ENCODE measurements around the gene LEP.

Gene LEP

DNA sequence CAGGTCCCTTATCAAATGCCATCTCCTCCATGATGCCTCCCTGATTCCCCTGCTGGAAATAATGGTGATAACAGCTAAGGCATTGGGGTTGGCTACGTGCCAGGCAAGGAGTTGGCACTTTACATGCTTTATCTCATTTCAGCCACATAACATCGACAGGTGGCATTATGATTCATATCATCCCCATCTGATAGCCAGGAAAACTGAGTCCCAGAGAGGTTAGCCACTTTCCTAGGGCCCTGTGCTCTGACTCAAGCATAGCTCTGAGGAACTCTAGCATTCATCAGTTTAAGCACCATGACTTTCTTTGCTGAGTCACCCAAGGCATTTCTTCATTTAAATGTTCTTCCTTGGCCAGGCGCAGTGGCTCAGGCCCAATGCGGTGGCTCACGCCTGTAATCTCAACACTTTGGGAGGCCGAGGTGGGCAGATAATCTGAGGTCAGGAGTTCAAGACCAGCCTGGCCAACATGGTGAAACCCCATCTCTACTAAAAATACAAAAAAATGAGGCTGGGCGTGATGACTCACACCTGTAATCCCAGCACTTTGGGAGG lies 6.6 kb downstream of the LEP start:
- Mint-ChIP-seq H3K27me3 (peaks cover 20% of the 10 kb centered on the region), H3K4me3 (no peak overlapping the region), H3K27ac (no peak overlapping the region), H3K4me1 (ENCODE audit: low read depth) (no peaks in the 10 kb centered on the region), H3K9me3 (no peaks in the 10 kb centered on the region), H3K36me3 (ENCODE audit: low read depth) (no peaks in the 10 kb centered on the region)
- DNase-seq: no peak

DNA sequence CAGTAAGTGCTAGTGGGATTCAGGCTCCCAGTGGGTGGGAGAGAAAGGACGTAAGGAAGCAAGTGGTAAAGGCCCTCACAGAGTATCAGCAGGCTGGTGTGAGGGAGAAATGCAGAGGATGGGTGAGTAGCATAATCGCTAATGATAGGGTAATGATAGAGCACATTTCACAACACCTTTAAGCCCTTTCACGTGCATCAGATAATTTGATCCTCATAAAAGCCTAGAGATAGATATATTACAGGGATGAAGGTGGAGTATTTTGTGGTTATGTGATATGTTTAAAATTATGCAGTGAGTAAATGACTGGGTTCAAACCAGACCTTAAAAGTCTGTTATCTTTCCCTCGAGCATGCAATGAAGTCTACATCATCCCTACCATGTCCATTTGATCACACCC lies 10.3 kb downstream of the LEP start:
- H3K4me1 Mint-ChIP-seq (ENCODE audit: low read depth): no peaks in the 10 kb centered on the region
- H3K4me3 Mint-ChIP-seq: no peak overlapping the region
- no peak for DNase-seq
- peaks cover 8% of the 10 kb centered on the region for H3K27me3 Mint-ChIP-seq
- no peaks in the 10 kb centered on the region for H3K9me3 Mint-ChIP-seq
- H3K36me3 Mint-ChIP-seq (ENCODE audit: low read depth): no peaks in the 10 kb centered on the region
- H3K27ac Mint-ChIP-seq: no peak overlapping the region

DNA sequence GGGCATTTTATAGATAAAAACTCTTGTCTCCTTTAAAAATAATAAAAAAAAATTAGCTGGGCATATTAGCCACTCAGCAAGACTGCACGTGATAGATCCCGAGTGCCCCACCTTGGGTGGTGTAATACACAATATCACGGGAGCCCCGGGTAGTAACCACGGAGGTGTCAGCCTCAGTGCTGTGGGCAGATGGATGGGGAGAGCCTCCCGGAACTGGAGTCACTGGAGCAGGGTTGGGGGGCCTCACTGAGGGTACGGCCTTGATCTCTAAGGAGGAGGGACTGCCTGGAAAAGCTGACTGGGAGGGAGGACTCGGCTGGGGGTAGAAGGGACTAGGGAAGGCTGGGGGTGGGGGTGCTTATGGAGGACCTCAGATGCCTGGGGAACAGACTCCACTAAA lies 12.6 kb downstream of the LEP start:
- no peak for DNase-seq
- no peaks in the 10 kb centered on the region for H3K36me3 Mint-ChIP-seq (ENCODE audit: low read depth)
- no peaks in the 10 kb centered on the region for H3K9me3 Mint-ChIP-seq
- H3K27me3 Mint-ChIP-seq: peaks cover 6% of the 10 kb centered on the region
- no peak overlapping the region for H3K4me3 Mint-ChIP-seq
- H3K4me1 Mint-ChIP-seq (ENCODE audit: low read depth): no peaks in the 10 kb centered on the region
- H3K27ac Mint-ChIP-seq: no peak overlapping the region

DNA sequence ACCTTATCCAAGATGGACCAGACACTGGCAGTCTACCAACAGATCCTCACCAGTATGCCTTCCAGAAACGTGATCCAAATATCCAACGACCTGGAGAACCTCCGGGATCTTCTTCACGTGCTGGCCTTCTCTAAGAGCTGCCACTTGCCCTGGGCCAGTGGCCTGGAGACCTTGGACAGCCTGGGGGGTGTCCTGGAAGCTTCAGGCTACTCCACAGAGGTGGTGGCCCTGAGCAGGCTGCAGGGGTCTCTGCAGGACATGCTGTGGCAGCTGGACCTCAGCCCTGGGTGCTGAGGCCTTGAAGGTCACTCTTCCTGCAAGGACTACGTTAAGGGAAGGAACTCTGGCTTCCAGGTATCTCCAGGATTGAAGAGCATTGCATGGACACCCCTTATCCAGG lies 13.4 kb downstream of the LEP start:
- H3K4me1 Mint-ChIP-seq (ENCODE audit: low read depth): no peaks in the 10 kb centered on the region
- H3K4me3 Mint-ChIP-seq: no peak overlapping the region
- no peaks in the 10 kb centered on the region for H3K36me3 Mint-ChIP-seq (ENCODE audit: low read depth)
- no peak overlapping the region for H3K27ac Mint-ChIP-seq
- DNase-seq: no peak
- peaks cover 3% of the 10 kb centered on the region for H3K27me3 Mint-ChIP-seq
- no peaks in the 10 kb centered on the region for H3K9me3 Mint-ChIP-seq

DNA sequence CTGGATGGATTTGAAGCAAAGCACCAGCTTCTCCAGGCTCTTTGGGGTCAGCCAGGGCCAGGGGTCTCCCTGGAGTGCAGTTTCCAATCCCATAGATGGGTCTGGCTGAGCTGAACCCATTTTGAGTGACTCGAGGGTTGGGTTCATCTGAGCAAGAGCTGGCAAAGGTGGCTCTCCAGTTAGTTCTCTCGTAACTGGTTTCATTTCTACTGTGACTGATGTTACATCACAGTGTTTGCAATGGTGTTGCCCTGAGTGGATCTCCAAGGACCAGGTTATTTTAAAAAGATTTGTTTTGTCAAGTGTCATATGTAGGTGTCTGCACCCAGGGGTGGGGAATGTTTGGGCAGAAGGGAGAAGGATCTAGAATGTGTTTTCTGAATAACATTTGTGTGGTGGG lies 14.2 kb downstream of the LEP start:
- H3K36me3 Mint-ChIP-seq (ENCODE audit: low read depth): no peaks in the 10 kb centered on the region
- DNase-seq: no peak
- H3K9me3 Mint-ChIP-seq: no peaks in the 10 kb centered on the region
- no peak overlapping the region for H3K27ac Mint-ChIP-seq
- H3K4me1 Mint-ChIP-seq (ENCODE audit: low read depth): no peaks in the 10 kb centered on the region
- peaks cover 3% of the 10 kb centered on the region for H3K27me3 Mint-ChIP-seq
- H3K4me3 Mint-ChIP-seq: no peak overlapping the region

DNA sequence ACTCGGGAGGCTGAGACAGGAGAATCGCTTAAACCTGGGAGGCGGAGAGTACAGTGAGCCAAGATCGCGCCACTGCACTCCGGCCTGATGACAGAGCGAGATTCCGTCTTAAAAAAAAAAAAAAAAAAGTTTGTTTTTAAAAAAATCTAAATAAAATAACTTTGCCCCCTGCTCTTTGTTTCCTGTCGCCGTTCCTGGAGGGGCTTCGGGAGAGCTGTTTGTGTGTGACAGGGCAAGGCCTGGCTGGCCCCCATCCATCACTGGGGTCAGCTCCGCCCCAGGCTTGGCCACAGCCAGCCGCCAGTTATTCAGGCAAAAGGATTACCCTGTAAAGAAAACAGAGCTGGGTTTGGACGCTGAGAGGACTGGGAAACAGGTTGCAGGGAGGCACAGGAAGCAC lies 16.4 kb downstream of the LEP start:
- DNase-seq: no peak
- Mint-ChIP-seq H3K4me3 (no peak overlapping the region), H3K36me3 (ENCODE audit: low read depth) (no peaks in the 10 kb centered on the region)

DNA sequence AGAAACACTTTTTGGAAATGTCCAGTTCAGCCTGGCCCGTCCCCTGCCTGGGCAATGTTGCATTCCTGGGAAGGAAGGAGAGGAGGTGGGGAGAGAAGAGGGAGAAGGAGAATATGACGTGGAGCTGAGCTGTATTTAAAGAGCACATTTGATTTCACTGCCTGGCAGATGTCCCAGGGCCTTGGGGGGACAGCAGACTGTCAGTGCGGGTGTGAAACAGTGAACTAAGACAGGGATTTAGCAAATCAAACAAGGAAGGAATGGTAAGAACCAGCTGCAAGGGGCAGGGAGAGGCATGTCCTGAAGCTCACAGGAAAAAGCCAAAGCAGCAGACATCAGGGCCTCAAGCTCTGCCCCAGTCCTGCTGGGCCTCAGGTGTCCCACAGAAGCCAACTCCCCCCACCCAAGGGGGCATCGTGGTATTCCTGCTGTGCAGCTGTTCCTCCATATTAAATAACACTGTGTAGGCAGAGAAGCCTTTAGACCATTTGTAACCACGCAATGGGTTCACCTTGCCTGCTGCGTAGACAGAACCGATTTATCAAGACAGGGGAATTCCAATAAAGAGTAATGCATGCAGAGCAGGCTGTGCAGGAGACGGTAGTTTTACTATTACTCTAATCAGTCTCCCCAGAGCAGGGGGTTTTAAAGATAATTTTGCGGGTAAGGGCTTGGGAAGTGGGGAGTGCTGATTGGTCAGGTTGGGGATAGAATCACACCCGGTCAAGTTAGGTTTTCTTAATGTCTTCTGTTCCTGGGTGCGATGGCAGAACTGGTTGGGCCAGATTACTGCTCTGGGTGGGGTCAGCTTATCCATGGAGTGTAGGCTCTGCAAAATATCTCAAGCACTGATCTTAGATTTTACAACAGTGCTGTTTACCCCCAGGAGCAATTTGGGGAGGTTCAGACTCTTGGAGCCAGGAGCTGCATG lies 18.3 kb downstream of the LEP start:
- H3K4me3 Mint-ChIP-seq: no peak overlapping the region
- H3K9me3 Mint-ChIP-seq: no peaks in the 10 kb centered on the region
- no peaks in the 10 kb centered on the region for H3K4me1 Mint-ChIP-seq (ENCODE audit: low read depth)
- H3K27ac Mint-ChIP-seq: no peak overlapping the region
- no peak for DNase-seq
- H3K27me3 Mint-ChIP-seq: peaks cover 3% of the 10 kb centered on the region
- H3K36me3 Mint-ChIP-seq (ENCODE audit: low read depth): no peaks in the 10 kb centered on the region

More for the DNA sequence above, 16.4 kb downstream of the LEP start:
- no peaks in the 10 kb centered on the region for H3K9me3 Mint-ChIP-seq
- H3K27ac Mint-ChIP-seq: no peak overlapping the region
- H3K4me1 Mint-ChIP-seq (ENCODE audit: low read depth): no peaks in the 10 kb centered on the region
- H3K27me3 Mint-ChIP-seq: peaks cover 3% of the 10 kb centered on the region

DNA sequence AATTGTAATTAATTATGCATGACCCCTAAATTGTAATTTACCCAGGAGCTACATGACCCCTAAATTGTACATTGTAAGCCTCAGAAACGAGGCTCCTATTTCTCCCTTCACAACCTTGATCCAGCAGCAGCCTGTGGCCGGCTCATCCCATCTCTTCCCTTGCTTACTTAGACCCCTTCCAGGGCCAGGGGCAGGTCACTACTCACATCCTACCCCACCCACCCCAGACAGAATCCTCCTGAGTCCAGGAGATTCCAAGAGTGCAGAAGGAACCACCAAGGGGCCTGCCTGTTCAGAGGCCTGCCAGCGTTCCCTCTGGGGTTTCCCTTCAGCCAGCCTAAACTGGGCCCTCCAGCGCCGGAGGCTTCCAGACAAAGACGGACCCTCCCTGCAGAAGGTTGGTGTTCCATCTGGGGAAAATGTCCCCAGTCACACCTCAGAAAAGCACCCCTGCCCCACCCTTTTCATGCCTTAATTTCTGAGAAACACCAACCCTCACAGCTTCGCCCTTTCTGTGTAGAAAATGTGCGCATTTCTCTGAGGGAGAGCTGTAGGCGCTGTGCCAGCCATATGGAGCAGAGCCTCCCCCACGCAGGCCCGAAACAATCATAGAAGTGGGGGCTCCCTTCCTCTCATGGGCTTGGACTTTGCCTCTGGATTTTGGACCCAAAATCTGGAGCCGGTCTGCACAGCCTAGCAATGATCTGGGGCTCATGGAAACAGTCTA lies 19.2 kb downstream of the LEP start:
- Mint-ChIP-seq H3K27me3 (peaks cover 3% of the 10 kb centered on the region), H3K27ac (no peak overlapping the region), H3K4me1 (ENCODE audit: low read depth) (no peaks in the 10 kb centered on the region), H3K36me3 (ENCODE audit: low read depth) (no peaks in the 10 kb centered on the region), H3K9me3 (no peaks in the 10 kb centered on the region), H3K4me3 (no peak overlapping the region)
- no peak for DNase-seq

DNA sequence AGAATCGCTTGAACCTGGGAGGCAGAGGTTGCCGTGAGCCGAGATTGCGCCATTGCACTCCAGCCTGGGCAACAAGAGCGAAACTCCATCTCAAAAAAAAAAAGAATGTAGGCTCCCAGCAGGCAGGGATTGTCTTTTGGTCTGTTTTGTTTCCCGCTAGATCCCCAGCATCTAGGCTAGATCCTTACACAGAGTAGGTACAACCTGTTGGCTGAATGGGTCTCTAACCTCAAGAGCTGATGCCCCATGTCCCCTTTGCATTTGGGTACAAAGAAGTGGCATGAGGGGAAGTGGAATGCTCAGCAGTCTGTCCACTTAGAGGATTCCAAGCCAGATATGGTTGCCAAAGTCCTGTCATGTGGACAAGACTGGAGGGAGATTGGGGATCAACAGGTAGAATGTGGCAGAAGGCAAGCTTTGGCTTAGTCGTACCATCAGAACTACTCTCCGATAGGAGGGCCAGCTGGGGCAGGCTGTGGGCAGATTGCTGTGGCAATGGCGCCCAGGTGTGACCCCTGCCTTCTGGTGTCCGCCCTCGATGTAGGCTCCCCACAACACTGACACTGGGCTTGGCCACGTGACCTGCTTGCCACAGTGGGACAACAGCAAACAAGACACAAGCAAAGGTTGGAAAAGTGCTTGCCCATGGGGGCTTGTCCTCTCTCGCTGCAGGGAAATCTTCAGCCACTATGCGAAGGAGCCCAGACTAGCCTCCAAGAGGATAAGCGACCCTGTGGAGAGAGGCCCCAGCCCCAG lies 21.4 kb downstream of the LEP start:
- Mint-ChIP-seq H3K4me3 (no peak overlapping the region), H3K27ac (no peak overlapping the region), H3K36me3 (ENCODE audit: low read depth) (no peaks in the 10 kb centered on the region), H3K27me3 (peaks cover 6% of the 10 kb centered on the region), H3K9me3 (no peaks in the 10 kb centered on the region), H3K4me1 (ENCODE audit: low read depth) (no peaks in the 10 kb centered on the region)
- no peak for DNase-seq

DNA sequence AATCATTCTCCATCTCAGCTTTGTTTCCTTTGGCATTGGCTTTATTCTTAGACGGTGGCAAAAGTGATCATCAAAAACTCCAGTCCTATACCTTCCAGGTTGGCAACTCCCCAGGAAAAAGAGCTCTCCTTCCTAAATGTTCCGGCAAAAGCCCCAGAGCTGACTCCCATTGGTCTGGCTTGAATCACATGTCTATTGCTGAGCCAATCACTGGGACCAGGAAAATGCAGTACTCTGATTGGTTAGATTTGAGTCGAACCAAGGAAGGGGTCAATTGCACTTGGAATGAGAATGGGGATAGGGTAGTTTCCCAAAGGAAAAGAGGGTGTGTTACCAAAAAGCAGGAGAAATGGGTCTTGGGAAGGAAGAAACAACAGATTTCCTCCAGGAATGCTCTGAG lies 22.3 kb downstream of the LEP start:
- H3K4me3 Mint-ChIP-seq: no peak overlapping the region
- no peak for DNase-seq
- H3K4me1 Mint-ChIP-seq (ENCODE audit: low read depth): no peaks in the 10 kb centered on the region
- no peak overlapping the region for H3K27ac Mint-ChIP-seq
- H3K36me3 Mint-ChIP-seq (ENCODE audit: low read depth): no peaks in the 10 kb centered on the region
- H3K9me3 Mint-ChIP-seq: no peaks in the 10 kb centered on the region
- peaks cover 14% of the 10 kb centered on the region for H3K27me3 Mint-ChIP-seq

DNA sequence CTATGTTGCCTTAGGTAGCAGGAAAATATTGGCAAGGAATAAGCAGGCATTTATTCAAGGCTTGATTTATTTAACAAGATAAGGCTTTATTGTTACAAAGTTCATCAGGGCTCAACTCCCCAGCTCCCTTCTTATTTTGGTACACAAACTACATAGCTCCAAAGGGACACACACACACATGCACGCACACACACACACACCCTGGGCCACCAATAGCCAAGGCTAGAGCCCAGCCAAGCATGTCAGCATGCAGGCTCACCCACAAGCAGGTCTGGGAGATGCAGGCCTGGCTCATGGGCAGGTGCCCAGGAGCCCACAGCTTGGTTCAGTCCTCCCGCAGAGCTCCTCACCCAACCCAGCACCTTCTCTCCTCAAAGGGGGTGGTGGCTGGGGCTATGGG lies 23.4 kb downstream of the LEP start:
- Mint-ChIP-seq H3K4me3 (no peak overlapping the region), H3K36me3 (ENCODE audit: low read depth) (no peaks in the 10 kb centered on the region), H3K27me3 (peaks cover 24% of the 10 kb centered on the region), H3K27ac (no peak overlapping the region), H3K9me3 (no peaks in the 10 kb centered on the region), H3K4me1 (ENCODE audit: low read depth) (no peaks in the 10 kb centered on the region)
- DNase-seq: no peak

DNA sequence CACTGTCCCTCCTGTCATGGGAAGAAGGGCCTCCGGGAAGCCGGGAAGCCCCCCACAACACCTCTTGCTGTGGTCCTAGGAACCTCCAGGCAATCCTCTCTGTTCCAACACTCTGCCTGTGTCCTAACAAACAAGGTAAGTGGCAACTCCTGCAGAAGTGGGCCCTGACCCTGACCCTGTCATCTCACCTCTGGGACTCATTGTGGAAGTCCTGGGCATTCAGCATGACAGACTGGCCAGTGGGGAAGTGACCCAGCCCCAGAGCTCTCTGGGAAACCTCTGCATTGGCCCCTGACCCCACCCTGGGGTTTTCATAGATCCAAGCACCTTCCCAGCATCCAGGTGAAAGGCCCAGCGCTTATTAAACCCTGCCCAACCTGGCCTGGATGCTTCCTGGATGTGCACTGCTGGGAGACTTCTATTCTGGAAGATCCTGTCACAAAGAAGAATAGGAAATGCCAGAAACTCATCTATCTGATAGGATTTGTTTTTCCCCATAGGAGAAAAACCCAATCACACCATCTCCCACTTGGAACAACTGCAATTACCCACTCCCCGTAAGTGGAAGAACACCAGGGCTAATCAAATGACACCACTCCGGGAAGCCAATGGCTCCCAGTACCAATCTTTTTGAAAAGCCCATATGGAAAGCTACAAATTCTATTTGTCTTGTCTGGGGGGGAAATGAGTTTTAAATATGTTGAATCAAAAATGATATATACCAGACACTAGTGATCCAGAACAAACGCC lies 24.3 kb downstream of the LEP start:
- Mint-ChIP-seq H3K9me3 (no peaks in the 10 kb centered on the region), H3K36me3 (ENCODE audit: low read depth) (no peaks in the 10 kb centered on the region), H3K4me1 (ENCODE audit: low read depth) (no peaks in the 10 kb centered on the region), H3K4me3 (no peak overlapping the region), H3K27ac (no peak overlapping the region), H3K27me3 (peaks cover 28% of the 10 kb centered on the region)
- no peak for DNase-seq

DNA sequence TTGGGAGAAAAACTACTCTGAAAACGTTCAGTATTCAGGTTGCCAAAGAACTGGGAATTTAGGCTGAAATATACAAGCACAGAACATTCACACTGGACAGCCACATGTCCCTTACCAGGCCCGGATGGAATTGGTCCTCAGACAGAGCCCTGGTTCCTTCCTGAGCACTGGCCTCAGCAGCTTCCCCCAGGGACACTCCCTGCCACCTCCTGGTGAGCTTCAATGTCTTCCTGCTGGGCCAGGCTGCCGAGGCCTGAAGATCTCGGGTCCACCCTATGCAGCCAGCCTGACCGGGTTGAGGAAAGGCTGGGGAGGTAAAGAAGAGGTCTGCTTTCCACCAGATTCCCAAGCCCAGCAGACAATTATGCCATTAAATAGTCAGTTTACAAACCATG lies 24.8 kb downstream of the LEP start:
- H3K27me3 Mint-ChIP-seq: peaks cover 30% of the 10 kb centered on the region
- DNase-seq: no peak
- H3K27ac Mint-ChIP-seq: no peak overlapping the region
- no peaks in the 10 kb centered on the region for H3K4me1 Mint-ChIP-seq (ENCODE audit: low read depth)
- no peaks in the 10 kb centered on the region for H3K36me3 Mint-ChIP-seq (ENCODE audit: low read depth)
- H3K9me3 Mint-ChIP-seq: no peaks in the 10 kb centered on the region
- no peak overlapping the region for H3K4me3 Mint-ChIP-seq

DNA sequence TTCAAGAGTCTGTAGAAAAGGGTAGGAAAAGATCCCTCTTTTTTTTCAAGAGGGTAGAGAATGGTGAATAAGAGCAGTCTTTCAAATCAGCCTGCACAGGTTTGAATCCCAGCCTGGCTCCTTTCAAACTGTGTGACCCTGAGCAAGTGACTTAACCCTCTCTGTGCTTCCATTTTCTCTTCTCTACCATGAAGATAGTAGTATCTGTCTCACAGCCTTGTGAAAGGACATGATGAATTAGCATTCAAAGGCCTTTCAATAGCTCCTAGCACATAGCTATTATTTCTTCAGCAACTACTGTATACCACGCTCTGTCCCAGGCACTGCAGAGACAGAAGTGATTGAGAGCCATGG lies 25.4 kb downstream of the LEP start:
- peaks cover 35% of the 10 kb centered on the region for H3K27me3 Mint-ChIP-seq
- peaks cover 2% of the 10 kb centered on the region for H3K4me1 Mint-ChIP-seq (ENCODE audit: low read depth)
- no peak overlapping the region for H3K4me3 Mint-ChIP-seq
- DNase-seq: no peak
- no peaks in the 10 kb centered on the region for H3K36me3 Mint-ChIP-seq (ENCODE audit: low read depth)
- no peaks in the 10 kb centered on the region for H3K9me3 Mint-ChIP-seq
- no peak overlapping the region for H3K27ac Mint-ChIP-seq
